Fibroblast of lung (primary cell): ENCODE measurements around the gene WFDC9. TPM values are rescaled to one million over a fixed set of nuclear protein-coding genes. Genes with fewer than 3 reads are reported as not detected.

ENCODE experiments used
- DNase-seq, 2 donors: peaks; one replicate each; pipeline versions ENCODE4 v3.0.0 to v3.0.0-alpha.2; 2010; ENCODE audit warnings: low read depth in 2 of 2
- H2AFZ ChIP-seq: 2 replicates; pipeline ENCODE4 v1.5.1; 2012; ENCODE audit warnings: low read length, control low read depth, inconsistent platforms
- H3K27ac ChIP-seq: 2 replicates; pipeline ENCODE4 v1.5.1; 2011; ENCODE audit warnings: low read length, control low read depth; ENCODE audit not compliant: insufficient read depth
- H3K27me3 ChIP-seq: 2 replicates; pipeline ENCODE4 v1.5.1; 2011; ENCODE audit warnings: mild to moderate bottlenecking, low read length; ENCODE audit not compliant: control insufficient read depth, insufficient read depth
- H3K36me3 ChIP-seq: 2 replicates; pipeline ENCODE4 v1.5.1; 2011; ENCODE audit warnings: low read length; ENCODE audit not compliant: control insufficient read depth, insufficient read depth
- H3K4me1 ChIP-seq: 2 replicates; pipeline ENCODE4 v1.5.1; 2011; ENCODE audit warnings: low read length; ENCODE audit not compliant: control insufficient read depth, insufficient read depth; ENCODE audit errors: extremely low read depth
- H3K4me2 ChIP-seq: 2 replicates; pipeline ENCODE4 v1.5.1; 2011; ENCODE audit warnings: low read length, control low read depth; ENCODE audit not compliant: insufficient read depth; ENCODE audit errors: extremely low read depth
- H3K4me3 ChIP-seq, 4 experiments: fragments of 200-600 bp in 1 of 4; sonication (generic) in 1 of 4; replicated peaks in 1 of 4; 2 replicates each; pipeline ENCODE4 v1.5.1; 2011 to 2016; ENCODE audit warnings: low read length in 4 of 4, low read depth in 3 of 4, mild to moderate bottlenecking in 3 of 4, control low read depth in 2 of 4, inconsistent platforms in 1 of 4, mixed read lengths in 1 of 4; ENCODE audit not compliant: insufficient read depth in 1 of 4; ENCODE audit errors: control extremely low read depth in 1 of 4
- H3K79me2 ChIP-seq: 2 replicates; pipeline ENCODE4 v1.5.1; 2012; ENCODE audit warnings: mild to moderate bottlenecking, low read length, inconsistent platforms; ENCODE audit not compliant: control insufficient read depth, insufficient read depth
- H3K9ac ChIP-seq: 2 replicates; pipeline ENCODE4 v1.5.1; 2011; ENCODE audit warnings: mild to moderate bottlenecking, low read length, control low read depth; ENCODE audit not compliant: insufficient read depth
- H3K9me3 ChIP-seq: 2 replicates; pipeline ENCODE4 v1.5.1; 2012; ENCODE audit warnings: low read depth, low read length; ENCODE audit not compliant: control insufficient read depth, insufficient read depth
- H4K20me1 ChIP-seq: 2 replicates; pipeline ENCODE4 v1.5.1; 2011; ENCODE audit warnings: low read length; ENCODE audit not compliant: control insufficient read depth, insufficient read depth; ENCODE audit errors: extremely low read depth
- EZH2 ChIP-seq: IDR thresholded peaks from 2 replicates; pipeline ENCODE4 v1.5.1; 2012; ENCODE audit warnings: low read length, control low read depth, mild to moderate bottlenecking; ENCODE audit errors: missing control alignments
- polyA plus RNA-seq, 2 donors: library from polyadenylated mRNA; depleted of rRNA in 1 of 2; stranded (reverse) in 1 of 2; unstranded in 1 of 2; fragments of >200 nt; gene quantifications; 2 replicates each; pipeline ENCODE4 v1.2.1, GENCODE V29; 2011 to 2012; ENCODE audit warnings: missing spikeins in 1 of 2
- total RNA-seq: library from RNA; depleted of rRNA; stranded (reverse); fragments of >200 nt; gene quantifications from 2 replicates; pipeline ENCODE4 v1.2.1, GENCODE V29; 2014
- TF ChIP-seq, protein P1 (sequence below), 2 donors: IDR thresholded peaks in 1 of 2; conservative IDR thresholded peaks in 1 of 2; 1 replicate in 1 of 2; 2 replicates in 1 of 2; pipeline ENCODE4 v1.5.1; 2011 to 2012; ENCODE audit warnings: low read length in 2 of 2, control low read depth in 1 of 2, inconsistent platforms in 1 of 2, low read depth in 1 of 2, mild to moderate bottlenecking in 1 of 2

The WFDC9 gene
- total and polyA plus RNA-seq, 2 donors (not counting 1 experiment from before 2014, with no cell fraction given): not detected

- no peak overlapping the region for H3K4me2 ChIP-seq
- no peaks in the 10 kb centered on the region for H3K36me3 ChIP-seq
- no peak for DNase-seq
- H3K4me3 ChIP-seq: no peak overlapping the region
- H3K27ac ChIP-seq: no peak overlapping the region
- no peaks in the 10 kb centered on the region for H3K27me3 ChIP-seq
- no peaks in the 10 kb centered on the region for H3K79me2 ChIP-seq
- H4K20me1 ChIP-seq: no peaks in the 10 kb centered on the region
- no peaks in the 10 kb centered on the region for H3K9me3 ChIP-seq
- H2AFZ ChIP-seq: no peak overlapping the region
- no peak overlapping the region for H3K9ac ChIP-seq
- H3K4me1 ChIP-seq: no peaks in the 10 kb centered on the region
- TF ChIP-seq EZH2: no peak
- TF ChIP-seq, protein P1, sequence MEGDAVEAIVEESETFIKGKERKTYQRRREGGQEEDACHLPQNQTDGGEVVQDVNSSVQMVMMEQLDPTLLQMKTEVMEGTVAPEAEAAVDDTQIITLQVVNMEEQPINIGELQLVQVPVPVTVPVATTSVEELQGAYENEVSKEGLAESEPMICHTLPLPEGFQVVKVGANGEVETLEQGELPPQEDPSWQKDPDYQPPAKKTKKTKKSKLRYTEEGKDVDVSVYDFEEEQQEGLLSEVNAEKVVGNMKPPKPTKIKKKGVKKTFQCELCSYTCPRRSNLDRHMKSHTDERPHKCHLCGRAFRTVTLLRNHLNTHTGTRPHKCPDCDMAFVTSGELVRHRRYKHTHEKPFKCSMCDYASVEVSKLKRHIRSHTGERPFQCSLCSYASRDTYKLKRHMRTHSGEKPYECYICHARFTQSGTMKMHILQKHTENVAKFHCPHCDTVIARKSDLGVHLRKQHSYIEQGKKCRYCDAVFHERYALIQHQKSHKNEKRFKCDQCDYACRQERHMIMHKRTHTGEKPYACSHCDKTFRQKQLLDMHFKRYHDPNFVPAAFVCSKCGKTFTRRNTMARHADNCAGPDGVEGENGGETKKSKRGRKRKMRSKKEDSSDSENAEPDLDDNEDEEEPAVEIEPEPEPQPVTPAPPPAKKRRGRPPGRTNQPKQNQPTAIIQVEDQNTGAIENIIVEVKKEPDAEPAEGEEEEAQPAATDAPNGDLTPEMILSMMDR (conservative IDR thresholded peaks at IDR 0.05 in 1 of 2, IDR thresholded peaks at IDR 0.05 in 1 of 2; ENCODE audit: low read depth in 1 of 2, low read length in 2 of 2): no peak
Observed at GRCh38 chr20:45564760-45565276, 66.3 kb downstream of the WFDC9 start.

Other genes with a start within 250 kb of the WFDC9 start
- gene DBNDD2, start 223.0 kb downstream of the WFDC9 start, total RNA-seq: 3.9 and 4.8 TPM in 2 replicates
- gene DBNDD2, start 223.0 kb downstream of the WFDC9 start, polyA plus RNA-seq: 28.1 and 51.8 TPM in 2 replicates
- gene PIGT, start 215.1 kb downstream of the WFDC9 start, total RNA-seq: 25.8 and 26.2 TPM in 2 replicates
- gene PIGT, start 215.1 kb downstream of the WFDC9 start, polyA plus RNA-seq: 53.9 and 70.0 TPM in 2 replicates
- gene WFDC2, start 161.5 kb downstream of the WFDC9 start, total RNA-seq: not detected in 2 replicates
- not detected in 2 replicates for gene WFDC2, start 161.5 kb downstream of the WFDC9 start, polyA plus RNA-seq
- gene SPINT3, start 115.7 kb downstream of the WFDC9 start, total RNA-seq: not detected in 2 replicates
- gene SPINT3, start 115.7 kb downstream of the WFDC9 start, polyA plus RNA-seq: not detected in 2 replicates
- gene WFDC6, start 91.8 kb downstream of the WFDC9 start, total RNA-seq: not detected in 2 replicates
- gene WFDC6, start 91.8 kb downstream of the WFDC9 start, polyA plus RNA-seq: not detected in 2 replicates
- not detected in 2 replicates for gene EPPIN, start 83.9 kb downstream of the WFDC9 start, total RNA-seq
- gene EPPIN, start 83.9 kb downstream of the WFDC9 start, polyA plus RNA-seq: not detected in 2 replicates
- not detected in 2 replicates for gene WFDC8, start 52.0 kb downstream of the WFDC9 start, total RNA-seq
- gene WFDC8, start 52.0 kb downstream of the WFDC9 start, polyA plus RNA-seq: not detected in 2 replicates
- not detected in 2 replicates for gene WFDC10A, start 1.5 kb downstream of the WFDC9 start, total RNA-seq
- not detected in 2 replicates for gene WFDC10A, start 1.5 kb downstream of the WFDC9 start, polyA plus RNA-seq
- not detected in 2 replicates for gene WFDC11, start 39.0 kb upstream of the WFDC9 start, total RNA-seq
- not detected in 2 replicates for gene WFDC11, start 39.0 kb upstream of the WFDC9 start, polyA plus RNA-seq
- gene WFDC13, start 70.8 kb upstream of the WFDC9 start, total RNA-seq: not detected in 2 replicates
- gene WFDC13, start 70.8 kb upstream of the WFDC9 start, polyA plus RNA-seq: not detected in 2 replicates
- not detected in 2 replicates for gene WFDC10B, start 73.7 kb upstream of the WFDC9 start, total RNA-seq
- 0.22 TPM in 1 of 2 replicates, not detected in the other for gene WFDC10B, start 73.7 kb upstream of the WFDC9 start, polyA plus RNA-seq
- gene SPINT4, start 91.1 kb upstream of the WFDC9 start, total RNA-seq: not detected in 2 replicates
- gene SPINT4, start 91.1 kb upstream of the WFDC9 start, polyA plus RNA-seq: not detected in 2 replicates
- 0.50 and 0.51 TPM in 2 replicates for gene WFDC3, start 160.6 kb upstream of the WFDC9 start, total RNA-seq
- gene WFDC3, start 160.6 kb upstream of the WFDC9 start, polyA plus RNA-seq: 1.7 TPM in 1 of 2 replicates, not detected in the other
- 14.7 and 15.9 TPM in 2 replicates for gene DNTTIP1, start 160.7 kb upstream of the WFDC9 start, total RNA-seq
- 37.4 and 43.2 TPM in 2 replicates for gene DNTTIP1, start 160.7 kb upstream of the WFDC9 start, polyA plus RNA-seq
- gene UBE2C, start 181.4 kb upstream of the WFDC9 start, total RNA-seq: 1.0 and 12.9 TPM in 2 replicates
- gene UBE2C, start 181.4 kb upstream of the WFDC9 start, polyA plus RNA-seq: 23.7 and 104 TPM in 2 replicates
- gene TNNC2, start 196.0 kb upstream of the WFDC9 start, total RNA-seq: 1.3 and 1.8 TPM in 2 replicates
- gene TNNC2, start 196.0 kb upstream of the WFDC9 start, polyA plus RNA-seq: 1.2 and 1.4 TPM in 2 replicates
- gene SNX21, start 202.5 kb upstream of the WFDC9 start, total RNA-seq: 50.8 and 101 TPM in 2 replicates
- gene SNX21, start 202.5 kb upstream of the WFDC9 start, polyA plus RNA-seq: 21.8 and 23.3 TPM in 2 replicates
- gene ACOT8, start 226.1 kb upstream of the WFDC9 start, total RNA-seq: 35.2 and 44.4 TPM in 2 replicates
- gene ACOT8, start 226.1 kb upstream of the WFDC9 start, polyA plus RNA-seq: 18.0 and 22.6 TPM in 2 replicates
- 5.6 and 7.6 TPM in 2 replicates for gene ZSWIM3, start 226.3 kb upstream of the WFDC9 start, total RNA-seq
- gene ZSWIM3, start 226.3 kb upstream of the WFDC9 start, polyA plus RNA-seq: 3.4 and 3.6 TPM in 2 replicates
- 3.1 and 4.5 TPM in 2 replicates for gene ZSWIM1, start 249.9 kb upstream of the WFDC9 start, total RNA-seq
- 3.4 and 4.9 TPM in 2 replicates for gene ZSWIM1, start 249.9 kb upstream of the WFDC9 start, polyA plus RNA-seq